Superior temporal gyrus (tissue), 1 donor: Measurements from ENCODE around the gene EYA4.

Source experiments
- DNase-seq: peaks from one replicate; pipeline ENCODE4 v3.0.0-alpha.2; 2016; ENCODE audit errors: extremely low spot score

The EYA4 gene

DNA sequence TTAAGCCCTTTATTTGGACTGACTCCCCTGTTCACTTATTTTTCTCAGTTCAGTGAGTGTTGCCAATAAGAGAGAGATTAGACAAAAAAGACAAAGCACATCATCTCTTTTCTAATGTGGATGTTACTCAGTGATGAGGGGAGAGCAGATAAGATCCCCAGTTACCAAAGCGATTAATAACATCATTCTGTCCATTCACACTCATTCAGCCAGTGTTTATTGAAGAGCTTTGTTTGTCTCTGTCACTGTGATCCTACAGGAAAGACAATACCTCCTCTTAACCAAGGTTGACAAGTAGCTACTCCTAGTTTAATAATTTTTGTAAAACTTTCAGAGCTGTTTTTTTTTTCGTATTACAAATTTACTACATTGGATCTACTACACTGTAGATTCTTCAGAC lies 163.0 kb downstream of the EYA4 start:
- no peak for DNase-seq

DNA sequence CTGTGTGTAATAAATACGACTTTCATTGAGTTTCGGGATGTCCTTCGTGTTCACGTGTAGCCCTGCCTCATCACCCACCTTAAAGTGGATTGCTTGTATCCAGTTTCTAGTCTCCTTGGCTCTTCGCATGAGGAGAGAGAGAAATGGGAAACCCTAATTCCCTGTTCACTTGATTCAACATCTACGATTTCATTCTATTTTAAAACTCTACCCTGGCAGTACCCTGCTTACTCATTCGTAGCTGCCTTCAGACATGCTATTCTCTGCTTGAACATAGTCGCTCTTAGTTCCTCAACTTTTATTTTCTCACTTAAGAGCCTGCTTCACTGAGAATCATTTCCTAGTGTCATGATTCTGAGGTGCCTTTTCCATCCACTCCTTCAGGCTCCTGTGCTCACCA lies 163.6 kb downstream of the EYA4 start:
- DNase-seq: no peak

DNA sequence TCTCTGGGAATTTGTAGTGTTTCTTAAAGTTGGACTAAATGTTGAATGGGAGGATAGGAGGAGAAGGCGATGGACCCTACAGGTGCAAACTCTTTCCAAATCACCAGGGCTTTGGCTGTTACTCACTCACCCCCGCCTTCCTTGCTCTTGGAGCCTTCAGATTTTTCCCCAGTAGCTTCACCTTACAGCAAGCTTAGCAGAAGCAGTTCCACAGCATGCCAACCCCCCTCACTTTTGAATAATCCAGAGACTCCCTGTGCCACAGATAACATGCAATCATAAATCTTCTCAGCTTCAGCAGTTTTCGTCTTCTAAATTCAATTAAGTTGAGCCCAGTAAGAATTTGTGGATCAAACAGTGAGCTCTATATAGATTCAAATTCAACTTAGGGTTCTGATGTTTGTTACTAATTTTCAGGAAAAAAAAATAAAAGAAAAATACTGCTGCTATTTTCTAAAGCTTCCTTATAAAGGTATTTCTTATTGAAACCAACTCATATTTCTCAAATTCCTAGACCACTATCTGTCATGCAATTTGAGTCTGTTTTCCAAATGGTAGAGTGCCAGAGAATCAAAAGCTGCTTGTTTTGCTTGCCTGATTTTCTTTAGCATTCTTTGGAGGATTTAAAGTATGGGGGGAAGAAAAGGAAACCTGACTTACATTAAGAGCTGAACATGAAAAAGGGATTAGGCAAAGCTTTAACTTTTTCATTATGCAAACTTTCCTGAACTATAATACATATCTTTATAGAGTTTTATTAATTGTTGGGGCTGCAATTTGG lies 166.4 kb downstream of the EYA4 start:
- DNase-seq: no peak

DNA sequence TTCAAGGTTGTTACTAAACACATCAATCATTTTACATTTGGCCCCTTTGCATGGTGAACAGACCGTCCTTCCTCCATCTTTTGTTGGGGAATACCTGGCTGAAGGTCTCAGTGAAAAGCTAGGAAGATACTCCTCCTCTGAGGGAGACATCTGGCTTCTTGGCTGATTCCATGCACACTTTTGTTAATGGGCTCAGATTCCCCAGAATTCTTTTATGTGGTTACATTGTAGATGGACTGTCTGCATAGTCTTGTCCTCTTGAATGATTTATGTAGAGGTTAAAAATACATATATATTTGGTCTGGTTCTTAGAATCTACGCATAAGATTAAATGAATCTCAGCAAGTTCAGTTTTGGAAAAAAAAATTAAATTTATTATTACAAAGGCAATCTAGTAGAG lies 167.0 kb downstream of the EYA4 start:
- no peak for DNase-seq

DNA sequence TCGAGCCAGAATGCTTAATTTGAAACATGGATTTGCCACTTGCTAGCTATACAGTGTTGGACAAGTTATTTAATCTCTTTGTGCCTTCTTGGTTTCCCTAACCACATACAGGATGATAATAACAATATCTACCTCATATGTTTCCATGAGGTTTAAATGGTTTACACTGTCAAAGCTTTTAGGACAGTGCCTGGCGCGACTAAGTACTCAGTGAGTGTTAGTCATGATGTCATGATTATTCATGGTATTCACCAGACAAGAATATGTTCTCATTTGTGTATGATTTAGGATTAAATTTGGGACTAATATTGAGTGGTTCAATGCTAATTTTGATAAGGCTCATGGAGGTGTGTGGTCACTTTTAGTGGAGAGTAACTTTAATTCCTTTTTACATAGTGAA lies 167.4 kb downstream of the EYA4 start:
- no peak for DNase-seq

DNA sequence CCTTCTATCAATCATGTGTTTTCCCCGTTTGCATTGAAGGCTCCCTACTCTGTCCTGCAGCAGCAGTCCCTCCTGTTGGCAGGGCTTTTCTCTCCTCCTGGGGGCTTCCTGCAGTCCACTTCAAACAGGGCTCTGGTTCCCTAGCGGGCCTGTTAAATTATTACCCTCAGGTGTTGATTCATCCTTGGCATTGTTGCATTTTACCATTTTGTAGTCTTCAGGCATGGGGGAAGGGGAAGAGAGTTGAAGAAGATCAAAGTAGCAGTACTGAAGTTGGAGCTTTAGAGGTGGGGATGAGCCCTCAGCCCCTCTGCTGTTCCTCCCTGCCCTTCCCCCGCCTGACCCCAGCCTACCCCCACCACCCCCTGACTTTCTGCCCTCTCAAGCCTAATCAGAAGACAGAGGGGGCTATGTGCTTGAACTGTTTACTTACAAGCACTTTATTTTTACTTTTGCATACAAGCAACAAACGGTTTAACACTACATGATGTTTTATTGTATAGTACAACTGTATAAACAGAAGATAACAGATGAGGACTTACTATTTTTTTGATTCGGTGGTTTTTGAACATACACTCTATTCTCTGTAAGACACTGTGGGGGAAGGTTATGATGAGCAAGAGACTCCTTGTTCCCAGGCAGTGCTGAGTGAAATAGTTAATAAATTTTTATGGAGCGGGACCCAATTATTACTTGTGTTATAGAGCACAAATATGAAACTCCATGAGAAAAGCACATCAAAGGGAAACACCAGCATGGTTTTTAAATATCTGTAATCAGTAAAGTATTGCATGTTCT lies 169.7 kb downstream of the EYA4 start:
- DNase-seq: no peak

DNA sequence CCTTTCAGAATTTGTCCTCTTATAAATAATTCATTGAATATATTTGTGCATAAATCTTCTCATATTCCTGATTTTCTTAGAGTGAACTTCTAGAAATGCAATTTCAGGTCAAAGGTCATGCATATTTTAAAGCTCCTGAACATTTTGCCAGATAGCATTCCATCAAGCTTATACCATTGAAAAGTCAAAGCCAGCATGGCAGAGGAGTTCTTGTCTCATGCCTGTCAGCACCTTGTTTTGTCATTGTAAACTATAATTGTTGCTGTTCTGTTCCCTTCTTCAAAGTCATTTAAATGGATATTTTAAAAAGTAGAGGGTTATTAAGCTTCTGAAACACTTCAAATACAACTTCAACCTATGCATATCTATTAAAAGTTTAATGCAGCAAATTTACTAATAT lies 170.6 kb downstream of the EYA4 start:
- DNase-seq: no peak

DNA sequence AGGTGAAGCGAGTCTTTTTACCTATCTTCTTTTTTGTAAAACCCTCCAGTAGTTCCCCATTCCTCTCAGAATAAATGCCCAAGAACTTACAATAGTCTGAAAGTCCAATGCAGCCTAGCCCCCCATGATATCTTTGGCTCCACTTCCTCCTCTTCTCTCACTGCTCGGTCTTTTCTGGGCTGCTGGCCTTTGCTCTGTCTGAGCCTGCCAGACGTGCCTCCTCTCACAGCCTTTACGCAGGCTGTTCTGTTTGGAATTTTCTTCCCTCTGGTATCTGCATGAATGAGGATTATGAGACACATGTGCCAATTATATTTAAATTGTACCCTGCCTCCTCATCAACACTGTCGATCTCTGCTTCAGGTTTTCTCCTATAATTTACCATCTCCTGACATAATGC lies 174.1 kb downstream of the EYA4 start:
- DNase-seq: no peak

DNA sequence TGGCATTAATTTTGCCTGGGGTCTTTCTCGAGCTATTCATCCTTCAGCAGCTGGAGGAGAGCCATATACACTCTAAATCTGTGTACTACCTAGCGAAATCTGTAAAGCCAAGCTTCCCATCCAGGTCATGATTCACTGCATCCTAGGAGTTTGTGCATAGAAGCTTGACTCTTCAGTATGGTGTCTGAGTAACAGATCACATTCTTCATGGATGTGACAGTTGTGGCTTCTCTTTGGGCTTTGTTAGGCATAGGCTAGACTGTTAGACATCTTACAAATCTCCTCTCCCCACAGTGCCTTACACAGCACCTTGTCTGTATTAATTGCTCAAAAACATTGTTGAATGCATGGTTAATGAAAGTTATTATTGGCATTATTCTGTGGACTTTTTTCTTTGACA lies 177.0 kb downstream of the EYA4 start:
- no peak for DNase-seq

DNA sequence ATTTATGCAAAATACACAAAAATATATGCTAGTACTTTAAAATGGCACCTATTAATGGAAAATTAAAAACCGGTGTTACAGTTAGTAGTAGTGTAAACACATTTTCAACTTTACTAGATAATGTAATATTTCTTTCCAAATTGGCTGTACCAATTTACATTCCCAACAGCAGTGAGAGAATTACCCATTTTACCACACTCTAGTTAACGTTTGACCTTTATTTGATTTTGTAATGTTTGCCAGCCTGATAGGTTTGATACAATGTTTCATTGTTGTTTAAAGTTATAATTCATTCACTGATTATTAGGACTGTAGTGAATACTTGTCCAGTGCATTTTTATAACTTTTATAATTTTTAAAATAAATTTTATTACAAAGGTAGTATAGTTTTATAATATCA lies 182.1 kb downstream of the EYA4 start:
- DNase-seq: no peak

DNA sequence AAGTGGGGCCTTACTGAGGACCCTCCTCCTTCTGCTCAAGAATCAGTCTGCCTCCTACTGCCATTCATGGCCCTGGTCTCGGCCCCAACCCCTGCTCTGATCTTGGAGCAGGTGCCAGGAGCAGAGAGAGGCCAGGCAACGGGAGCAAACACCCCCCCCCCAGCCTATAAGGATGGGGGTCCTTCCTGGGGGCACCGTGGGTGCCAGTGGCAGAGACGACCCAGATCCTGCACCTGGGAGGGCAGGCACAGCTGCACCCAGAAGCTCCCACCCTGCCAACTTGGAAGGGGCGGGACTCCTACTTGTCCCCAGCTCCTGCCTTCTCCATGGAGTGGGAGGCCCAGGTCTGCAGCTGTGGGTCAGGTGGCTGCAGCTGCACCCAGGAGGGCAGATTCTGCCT lies 183.2 kb downstream of the EYA4 start:
- DNase-seq: no peak

DNA sequence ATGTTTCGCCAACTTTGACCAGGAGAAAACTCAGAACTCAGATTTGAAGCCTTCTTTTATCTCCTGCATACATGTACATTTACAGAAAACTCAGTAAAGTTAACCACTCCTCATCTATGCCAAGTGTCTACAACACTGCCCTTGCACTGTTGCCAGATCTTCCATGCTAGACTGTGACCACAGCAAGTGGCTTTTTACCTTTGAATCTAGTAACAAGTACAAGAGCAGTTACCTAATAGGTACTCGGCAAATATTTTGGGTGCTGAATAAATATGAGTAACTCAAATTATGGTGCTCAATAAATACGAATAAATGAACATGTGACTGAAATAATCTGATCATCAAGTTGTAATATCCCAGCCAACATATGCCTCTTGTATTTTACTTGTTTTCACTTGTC lies 184.9 kb downstream of the EYA4 start:
- no peak for DNase-seq

DNA sequence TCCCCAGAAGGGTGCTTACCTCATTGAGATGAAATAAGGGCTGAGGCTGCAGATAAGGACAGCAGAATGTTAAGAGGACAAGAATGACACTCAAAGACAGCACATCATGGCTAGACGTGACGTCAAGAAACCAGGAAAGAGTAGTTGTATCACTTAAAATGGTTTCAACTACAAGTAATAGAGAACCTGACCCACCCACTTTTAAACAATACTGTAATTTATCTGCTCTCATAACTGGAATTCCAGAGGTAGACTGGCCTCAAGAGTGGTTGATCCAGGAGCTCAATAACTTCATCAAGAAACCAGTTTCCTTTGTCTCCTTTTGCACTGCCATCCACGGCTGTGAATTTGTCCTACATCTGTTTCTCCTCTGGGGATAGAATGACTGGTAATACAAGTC lies 187.1 kb downstream of the EYA4 start:
- no peak for DNase-seq

DNA sequence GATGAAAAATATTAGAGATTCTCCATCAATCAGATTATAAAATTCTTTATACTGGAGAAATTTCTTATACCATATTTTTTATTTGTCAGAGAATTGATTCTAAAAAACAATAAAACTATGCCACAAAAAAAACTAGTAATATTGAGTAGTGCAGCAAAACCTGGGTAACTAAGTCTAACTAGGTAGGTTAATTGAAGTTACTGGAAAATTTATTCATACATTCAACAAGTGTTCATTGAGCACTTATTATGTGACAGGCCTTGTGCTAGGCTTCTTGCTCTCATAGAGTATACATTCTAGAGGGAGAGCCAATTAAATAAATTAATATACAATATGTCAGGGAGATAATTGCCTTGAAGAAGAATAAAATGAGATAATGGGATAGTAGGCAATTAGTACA lies 189.4 kb downstream of the EYA4 start:
- DNase-seq: no peak

DNA sequence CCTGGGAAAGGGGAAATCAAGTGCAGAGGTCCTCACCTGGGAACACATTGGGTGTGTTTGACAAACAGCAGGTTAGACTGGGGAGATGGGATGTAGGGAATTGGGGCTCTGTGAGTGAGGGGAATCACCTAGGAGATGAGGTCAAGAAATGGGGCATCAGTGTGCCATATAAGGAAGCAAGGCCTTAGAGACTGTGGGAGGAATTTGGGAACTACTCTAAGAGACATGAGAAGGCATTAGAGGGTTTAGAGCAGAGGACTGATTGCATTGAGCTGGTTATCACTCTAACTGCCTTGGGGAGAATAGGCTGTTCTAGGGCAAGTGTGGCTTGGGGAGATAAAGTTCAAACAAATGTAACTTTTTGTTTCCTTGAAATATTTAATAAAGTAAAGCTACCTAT lies 189.9 kb downstream of the EYA4 start:
- DNase-seq: no peak

DNA sequence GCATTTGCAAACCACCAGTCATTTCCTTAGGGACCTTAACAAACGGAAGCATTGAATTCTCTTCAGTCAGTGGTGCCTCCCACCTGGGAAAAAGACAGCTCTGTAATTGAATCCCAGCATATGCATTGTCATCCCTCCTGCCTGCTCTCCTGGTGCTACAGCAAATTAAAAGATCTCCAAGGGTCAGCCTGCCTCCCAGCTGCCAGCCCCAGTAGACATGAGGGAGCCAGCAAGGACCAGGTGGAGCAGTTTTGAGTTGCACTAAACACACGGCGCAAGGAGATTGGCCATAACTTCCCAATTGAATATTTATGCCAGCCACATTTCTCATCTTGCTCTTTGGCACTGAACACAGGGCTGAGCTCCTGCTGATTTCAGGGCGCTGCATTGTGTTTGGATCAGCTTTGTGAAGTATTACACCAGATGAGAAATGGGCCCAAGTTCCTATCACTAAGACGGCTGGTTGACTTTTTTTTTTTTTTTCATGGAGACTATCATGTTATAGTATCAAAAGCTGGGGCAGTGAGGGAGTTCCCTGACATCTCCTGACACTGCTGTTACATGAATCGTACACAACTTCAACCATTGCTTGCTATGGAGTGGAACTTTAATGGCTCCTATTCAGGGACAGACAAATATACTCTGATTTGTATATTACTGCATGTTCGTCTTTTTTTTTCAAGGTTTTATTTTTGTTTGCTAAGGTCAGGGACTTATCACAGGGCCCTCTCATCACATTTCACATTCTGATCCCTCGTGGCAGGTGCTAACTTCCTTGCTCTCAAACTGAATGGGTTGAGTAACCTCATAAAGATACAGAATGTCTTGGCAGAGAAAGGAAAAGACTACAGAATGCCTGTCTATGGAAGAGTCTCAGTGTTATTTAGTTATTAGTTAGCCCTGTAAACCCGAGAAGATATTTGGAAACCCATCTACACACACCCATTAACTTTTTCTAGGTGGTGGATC lies 191.1 kb downstream of the EYA4 start:
- DNase-seq: no peak

DNA sequence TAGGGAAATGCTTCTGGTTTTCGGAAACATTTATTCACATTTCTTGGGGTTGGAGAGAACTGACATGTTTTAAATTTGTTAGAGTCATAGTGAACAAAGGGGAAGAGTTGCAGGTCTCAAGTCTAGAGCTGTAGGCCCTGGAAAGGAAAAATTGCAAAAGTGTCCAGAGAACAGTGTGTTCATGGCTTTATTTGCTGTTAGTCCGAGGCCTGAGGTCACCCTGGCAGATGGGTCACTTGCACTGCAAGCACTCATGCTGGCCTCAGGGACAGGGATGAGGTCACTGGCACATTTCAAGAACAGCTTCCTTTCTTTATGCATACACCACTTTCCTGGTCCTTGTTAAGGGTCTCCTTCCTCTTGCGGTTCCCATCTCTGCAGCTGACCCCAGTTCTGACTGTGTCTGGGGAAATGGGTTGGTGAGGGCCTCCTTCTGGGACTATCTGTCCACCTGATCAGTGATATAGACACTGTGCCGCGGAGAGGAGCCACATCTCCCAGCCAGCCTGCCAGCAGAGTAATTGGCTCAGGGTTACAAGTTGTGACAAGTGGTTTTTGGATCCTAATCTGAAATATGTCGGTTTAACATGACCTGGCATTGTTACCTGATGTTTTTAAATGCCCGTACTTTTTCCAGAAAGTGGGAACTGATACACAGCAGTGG lies 194.0 kb downstream of the EYA4 start:
- no peak for DNase-seq

DNA sequence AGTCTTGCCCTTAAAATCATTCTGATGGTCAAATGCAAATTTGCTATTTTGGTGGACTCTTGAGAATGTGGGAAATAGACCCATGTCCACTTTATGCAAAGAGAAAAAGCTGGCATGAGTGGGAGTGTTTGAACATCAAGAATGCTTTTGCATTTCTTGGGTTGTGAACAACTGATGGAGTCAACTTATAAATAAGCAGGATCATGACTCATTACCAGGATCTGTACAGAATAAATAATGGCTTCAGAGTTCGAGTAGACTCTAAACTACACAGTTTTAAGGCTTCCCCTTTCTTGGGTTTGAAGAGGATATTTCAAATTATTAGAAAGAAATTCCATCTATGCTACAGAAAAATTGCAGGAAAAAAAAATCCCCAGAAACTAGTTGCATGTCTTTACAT lies 195.5 kb downstream of the EYA4 start:
- DNase-seq: no peak

DNA sequence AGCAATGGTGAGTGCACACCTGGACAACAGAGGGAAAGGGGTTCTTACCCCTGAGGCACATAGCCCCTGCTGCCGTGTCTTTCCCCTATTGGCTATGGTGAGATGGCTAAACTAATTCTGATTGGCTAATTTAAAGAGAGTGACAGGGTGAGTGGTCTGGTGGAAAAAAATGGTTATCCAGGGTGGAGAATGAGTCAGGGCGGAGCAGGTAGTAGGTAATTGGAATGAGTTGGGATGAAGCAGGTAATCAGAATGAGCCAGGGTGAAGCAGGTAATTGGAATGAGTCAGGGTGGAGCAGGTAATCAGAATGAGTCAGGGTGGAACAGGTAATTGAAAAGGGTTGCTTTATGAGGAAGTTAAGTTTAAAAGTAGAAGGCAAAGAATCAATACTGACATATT lies 200.3 kb downstream of the EYA4 start:
- no peak for DNase-seq

DNA sequence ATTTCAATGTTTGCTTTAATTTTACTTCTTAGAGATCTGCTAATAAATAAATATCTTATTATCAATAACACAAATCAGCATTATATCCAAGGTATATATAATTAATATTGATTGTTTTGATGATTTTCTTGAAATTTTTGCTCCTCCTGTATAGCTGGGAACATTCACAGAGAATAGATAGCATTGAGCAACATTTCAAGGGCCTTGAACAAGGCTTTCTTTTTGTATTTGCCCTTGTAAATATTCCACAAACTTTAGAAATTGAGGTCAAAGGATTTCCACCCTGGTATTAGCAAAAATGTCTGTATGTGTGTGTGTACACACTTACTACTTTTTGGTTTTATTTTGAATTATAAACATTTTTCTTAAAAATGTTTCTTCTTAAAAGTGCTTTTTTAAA lies 205.6 kb downstream of the EYA4 start:
- DNase-seq: no peak

DNA sequence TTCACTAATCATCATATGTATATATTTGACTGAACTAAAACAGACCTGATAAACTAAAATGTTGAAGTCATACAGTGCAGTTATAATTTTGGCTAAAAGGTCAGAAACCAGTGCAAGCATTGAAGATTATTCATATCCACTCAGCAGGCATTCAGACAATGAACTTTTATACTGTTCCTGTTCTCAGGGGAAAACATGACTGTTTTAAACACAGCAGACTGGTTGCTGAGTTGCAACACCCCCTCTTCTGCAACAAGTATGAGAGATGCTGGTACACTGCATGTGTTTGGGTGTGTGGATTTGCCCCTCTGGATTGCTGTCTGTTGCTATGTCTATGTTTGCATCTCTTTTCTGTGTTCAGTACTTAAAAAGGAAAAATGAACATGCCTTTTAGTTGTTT lies 206.8 kb downstream of the EYA4 start:
- no peak for DNase-seq

DNA sequence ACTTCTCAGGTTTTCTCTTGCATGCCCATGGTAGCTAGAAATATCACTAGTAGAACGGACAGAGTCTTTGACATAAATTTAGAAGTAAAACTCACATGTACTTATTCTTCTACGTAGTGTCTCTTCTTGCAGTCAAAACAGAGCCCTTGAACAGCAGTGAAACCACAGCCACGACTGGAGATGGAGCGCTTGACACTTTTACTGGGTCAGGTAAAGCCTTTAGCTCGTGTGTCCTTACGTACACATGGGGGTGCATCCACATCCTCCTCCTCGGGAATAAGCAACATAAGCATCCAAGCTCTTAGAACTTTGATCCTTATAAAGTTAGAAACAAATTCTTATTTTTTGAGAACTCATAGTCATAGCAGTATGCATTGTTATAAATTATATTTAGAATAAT lies 215.3 kb downstream of the EYA4 start:
- no peak for DNase-seq
